Upper lobe of left lung (tissue), 4 donors: ENCODE results near the gene MKNK1.

Experiments
- POLR2A ChIP-seq, 4 donors: fragments of 450-650 bp; IDR thresholded peaks; one replicate each; pipeline ENCODE4 v1.5.1; 2016 to 2017; ENCODE audit warnings: antibody characterized with exemption in 4 of 4, mild to moderate bottlenecking in 2 of 4
- POLR2AphosphoS5 ChIP-seq, 2 donors: sonication (generic); formaldehyde crosslinking; IDR thresholded peaks; one replicate each; pipeline ENCODE4 v1.5.1; 2017; ENCODE audit warnings: antibody characterized with exemption in 2 of 2
- TF ChIP-seq, protein P1 (sequence below), 6 experiments: fragments of 450-650 bp in 4 of 6; fragments of 200-600 bp in 2 of 6; sonication (generic) in 2 of 6; IDR thresholded peaks; one replicate each; pipeline ENCODE4 v1.5.1; 2016 to 2019; ENCODE audit warnings: antibody characterized with exemption in 6 of 6

DNA sequence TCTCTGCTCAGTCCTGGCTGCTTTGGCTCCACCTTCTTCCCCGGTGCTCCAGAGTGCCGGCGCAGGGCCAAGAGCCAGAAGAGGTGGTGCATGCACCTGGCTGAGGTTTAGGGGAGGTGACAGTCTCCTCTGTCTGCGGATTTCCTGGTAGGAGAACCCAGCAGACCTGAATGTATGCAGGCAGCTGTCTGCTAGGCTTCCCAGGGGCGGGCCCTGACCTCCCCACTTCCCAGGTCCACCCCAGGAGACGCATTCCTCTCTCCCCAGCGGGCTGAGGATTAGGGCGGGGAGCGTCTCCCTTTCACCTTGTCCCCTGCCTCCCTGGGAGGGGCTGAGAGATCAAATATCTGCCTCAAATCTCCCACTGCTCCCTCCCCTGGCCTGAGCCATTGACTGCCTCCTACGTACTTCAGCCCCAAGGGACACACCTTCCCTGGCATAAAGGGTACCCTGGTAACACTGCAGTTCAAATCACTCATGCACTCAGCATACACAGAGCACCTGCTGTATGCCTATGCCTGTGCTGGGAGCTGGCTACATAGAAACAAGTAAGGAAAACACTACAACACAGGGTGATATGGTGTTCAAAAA is 87.0 kb downstream of the MKNK1 start:
- TF ChIP-seq, protein P1, sequence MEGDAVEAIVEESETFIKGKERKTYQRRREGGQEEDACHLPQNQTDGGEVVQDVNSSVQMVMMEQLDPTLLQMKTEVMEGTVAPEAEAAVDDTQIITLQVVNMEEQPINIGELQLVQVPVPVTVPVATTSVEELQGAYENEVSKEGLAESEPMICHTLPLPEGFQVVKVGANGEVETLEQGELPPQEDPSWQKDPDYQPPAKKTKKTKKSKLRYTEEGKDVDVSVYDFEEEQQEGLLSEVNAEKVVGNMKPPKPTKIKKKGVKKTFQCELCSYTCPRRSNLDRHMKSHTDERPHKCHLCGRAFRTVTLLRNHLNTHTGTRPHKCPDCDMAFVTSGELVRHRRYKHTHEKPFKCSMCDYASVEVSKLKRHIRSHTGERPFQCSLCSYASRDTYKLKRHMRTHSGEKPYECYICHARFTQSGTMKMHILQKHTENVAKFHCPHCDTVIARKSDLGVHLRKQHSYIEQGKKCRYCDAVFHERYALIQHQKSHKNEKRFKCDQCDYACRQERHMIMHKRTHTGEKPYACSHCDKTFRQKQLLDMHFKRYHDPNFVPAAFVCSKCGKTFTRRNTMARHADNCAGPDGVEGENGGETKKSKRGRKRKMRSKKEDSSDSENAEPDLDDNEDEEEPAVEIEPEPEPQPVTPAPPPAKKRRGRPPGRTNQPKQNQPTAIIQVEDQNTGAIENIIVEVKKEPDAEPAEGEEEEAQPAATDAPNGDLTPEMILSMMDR (IDR thresholded peaks at IDR 0.05): no peak
- no peak for TF ChIP-seq POLR2AphosphoS5 (IDR thresholded peaks at IDR 0.05)
- TF ChIP-seq POLR2A (IDR thresholded peaks at IDR 0.05): no peak
